GM12801 (cell line): Measurements from ENCODE around the gene THBS2.

Experiments used
- CTCF ChIP-seq: IDR thresholded peaks from one replicate; pipeline ENCODE4 v1.5.1; 2011; ENCODE audit warnings: control low read depth; ENCODE audit not compliant: insufficient read length; ENCODE audit errors: extremely low read depth

Gene THBS2

GRCh38 chr6:169253337-169254238, at the start of gene THBS2:
TSS of gene THBS2 (minus strand) at chr6:169253846. CDS start at chr6:169250784, 3,062 bp downstream.
- TF ChIP-seq CTCF, result no peak

- TF ChIP-seq CTCF, result no peak
These were observed 49.1 kb upstream of the THBS2 start for GRCh38 chr6:169302716-169303115.

- TF ChIP-seq CTCF, result no peak
These were observed 48.6 kb upstream of the THBS2 start for GRCh38 chr6:169302255-169302654.

- TF ChIP-seq CTCF, result no peak
These were observed 47.3 kb upstream of the THBS2 start for GRCh38 chr6:169300916-169301315.

- no peak for TF ChIP-seq CTCF
These were observed 43.0 kb upstream of the THBS2 start for GRCh38 chr6:169296622-169297021.

GRCh38 chr6:169296170-169296569, 42.5 kb upstream of the THBS2 start:
- TF ChIP-seq CTCF, result no peak

- no peak for TF ChIP-seq CTCF
These were observed 39.5 kb upstream of the THBS2 start for GRCh38 chr6:169293196-169293595.
